ENCODE data around the gene PCNX1.

DNA sequence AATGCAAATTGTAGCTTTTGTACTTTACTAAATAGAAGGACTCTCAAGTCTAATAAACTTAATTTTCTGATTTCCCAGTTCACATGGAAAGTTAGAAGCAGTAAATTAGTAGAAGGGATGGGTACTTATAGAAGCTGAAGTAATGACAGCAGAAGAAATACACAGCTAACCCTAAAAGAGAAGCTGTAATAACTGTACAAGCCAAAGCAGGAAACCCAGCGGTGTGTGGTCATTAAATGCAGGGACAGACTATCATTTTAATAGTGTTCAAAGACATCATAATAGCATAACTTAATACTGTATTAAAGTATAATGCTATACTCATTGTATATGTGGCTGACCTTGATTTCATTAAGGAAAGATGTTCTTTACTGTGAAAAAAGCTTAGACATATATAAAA is 74.9 kb downstream of the PCNX1 start:
- TF ChIP-seq, protein P1, sequence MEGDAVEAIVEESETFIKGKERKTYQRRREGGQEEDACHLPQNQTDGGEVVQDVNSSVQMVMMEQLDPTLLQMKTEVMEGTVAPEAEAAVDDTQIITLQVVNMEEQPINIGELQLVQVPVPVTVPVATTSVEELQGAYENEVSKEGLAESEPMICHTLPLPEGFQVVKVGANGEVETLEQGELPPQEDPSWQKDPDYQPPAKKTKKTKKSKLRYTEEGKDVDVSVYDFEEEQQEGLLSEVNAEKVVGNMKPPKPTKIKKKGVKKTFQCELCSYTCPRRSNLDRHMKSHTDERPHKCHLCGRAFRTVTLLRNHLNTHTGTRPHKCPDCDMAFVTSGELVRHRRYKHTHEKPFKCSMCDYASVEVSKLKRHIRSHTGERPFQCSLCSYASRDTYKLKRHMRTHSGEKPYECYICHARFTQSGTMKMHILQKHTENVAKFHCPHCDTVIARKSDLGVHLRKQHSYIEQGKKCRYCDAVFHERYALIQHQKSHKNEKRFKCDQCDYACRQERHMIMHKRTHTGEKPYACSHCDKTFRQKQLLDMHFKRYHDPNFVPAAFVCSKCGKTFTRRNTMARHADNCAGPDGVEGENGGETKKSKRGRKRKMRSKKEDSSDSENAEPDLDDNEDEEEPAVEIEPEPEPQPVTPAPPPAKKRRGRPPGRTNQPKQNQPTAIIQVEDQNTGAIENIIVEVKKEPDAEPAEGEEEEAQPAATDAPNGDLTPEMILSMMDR (IDR thresholded peaks at IDR 0.05): no peak
- TF ChIP-seq EP300 (IDR thresholded peaks at IDR 0.05) (no peak), POLR2AphosphoS5 (IDR thresholded peaks at IDR 0.05) (no peak), POLR2A (IDR thresholded peaks at IDR 0.05) (no peak)
